HG03280 (cell line): ENCODE data around the gene TMEM91.
A peak's percentile ranks its signal among the peaks of the same experiment; 100 is the strongest.
"Not testable (repeated sequence)": the region's sequence is repeated elsewhere in the genome, so short reads cannot be mapped to it uniquely, and the experiment has no call there.

Source experiments
- ATAC-seq: cut with Tn5 transposase; IDR thresholded peaks from one replicate; pipeline ENCODE4 v1.9.1; 2021; ENCODE audit warnings: mild to moderate bottlenecking, moderate library complexity; ENCODE audit not compliant: unreplicated experiment

TMEM91 gene

DNA sequence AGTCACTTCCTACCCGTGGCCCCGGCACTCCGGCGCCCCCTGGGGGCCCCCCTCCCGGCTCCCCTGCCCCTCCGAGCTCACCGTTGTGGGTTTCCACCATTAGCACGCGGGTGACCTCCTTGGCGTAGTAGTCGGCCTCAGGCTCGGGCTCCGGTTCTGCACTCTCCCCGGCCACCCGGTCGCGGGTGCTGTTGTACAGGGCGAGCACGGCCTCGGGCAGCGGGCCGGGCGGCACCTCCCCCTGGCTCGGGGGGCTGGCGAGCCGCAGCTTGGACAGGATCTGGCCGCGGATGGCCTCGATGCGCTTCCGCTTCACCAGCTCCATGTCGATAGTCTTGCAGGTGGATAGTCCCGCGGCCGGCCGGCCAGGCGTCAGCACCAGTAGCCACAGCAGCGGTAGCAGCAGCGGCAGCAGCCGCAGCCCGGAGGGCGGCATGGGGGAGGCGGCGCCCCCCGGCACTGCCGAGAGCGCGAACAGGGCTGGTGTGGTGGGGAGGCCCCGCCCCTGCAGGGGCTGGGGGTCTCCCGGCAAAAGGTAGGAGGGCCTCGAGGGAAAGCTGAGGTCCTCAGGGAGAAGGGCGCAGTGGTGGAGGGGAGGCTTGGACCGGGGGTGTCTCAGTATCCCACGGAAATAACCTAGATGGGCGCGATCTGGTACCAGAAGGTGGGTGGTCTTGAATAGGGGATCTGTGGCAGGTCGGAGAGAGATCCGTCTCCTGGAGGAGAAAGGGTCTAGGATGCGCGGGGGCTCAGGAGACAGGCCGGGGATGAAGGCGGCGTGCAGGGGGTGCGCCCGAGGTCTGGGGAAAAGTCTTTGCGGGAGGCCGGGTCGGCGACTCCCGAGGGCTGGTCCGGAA, 23.5 kb upstream of the TMEM91 start:
- no peak for ATAC-seq

- ATAC-seq = peak; percentile 40
Measured at GRCh38 chr19:41353466-41354342, 22.6 kb upstream of the TMEM91 start, which contains the start of gene TGFB1. TSS of gene TGFB1 (minus strand) at chr19:41353922. CDS start at chr19:41353044, 878 bp downstream.

- no peak for ATAC-seq
Measured at GRCh38 chr19:41354343-41354953, 21.9 kb upstream of the TMEM91 start.

DNA sequence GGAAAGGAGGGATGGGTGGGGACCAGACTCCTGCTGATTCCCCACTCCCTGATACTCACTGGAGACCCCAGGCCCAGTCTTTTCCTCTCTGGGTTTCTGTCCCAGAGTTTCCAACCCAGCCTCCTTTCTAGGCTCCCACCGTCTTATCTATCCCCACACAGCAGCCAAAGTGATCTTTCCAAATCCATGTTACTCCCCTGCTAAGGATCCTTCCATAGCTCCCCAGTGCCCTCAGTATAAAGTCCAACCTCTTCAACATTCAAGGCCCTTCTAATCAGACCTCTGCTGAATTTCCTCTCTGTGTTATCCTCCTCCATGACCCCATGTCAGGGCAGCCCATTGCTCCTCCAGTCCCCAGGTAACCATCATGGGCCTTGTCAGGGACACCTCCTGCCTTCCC, 21.3 kb upstream of the TMEM91 start:
- ATAC-seq = no peak

DNA sequence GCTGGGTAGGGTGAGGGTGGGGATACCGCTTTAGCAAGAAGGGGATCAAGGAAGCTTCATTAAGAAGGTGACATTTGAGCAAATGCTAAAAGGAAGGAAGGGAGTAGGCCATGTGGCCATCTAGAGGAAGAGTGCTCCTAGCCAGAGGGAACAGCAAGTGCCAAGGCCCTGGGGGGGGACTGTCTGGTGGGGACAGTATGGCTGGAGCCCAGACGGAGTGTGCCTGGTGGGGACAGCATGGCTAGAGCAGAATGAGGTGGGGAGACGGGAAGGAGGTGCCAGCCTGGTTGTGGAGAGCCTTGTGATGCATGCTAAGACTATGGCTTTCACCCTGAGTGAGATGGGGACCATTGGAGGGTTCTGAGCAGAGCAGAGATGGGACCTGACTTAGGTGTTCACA, 20.5 kb upstream of the TMEM91 start:
- ATAC-seq = no peak

GRCh38 chr19:41356984-41357739, 19.2 kb upstream of the TMEM91 start:
- no peak for ATAC-seq

DNA sequence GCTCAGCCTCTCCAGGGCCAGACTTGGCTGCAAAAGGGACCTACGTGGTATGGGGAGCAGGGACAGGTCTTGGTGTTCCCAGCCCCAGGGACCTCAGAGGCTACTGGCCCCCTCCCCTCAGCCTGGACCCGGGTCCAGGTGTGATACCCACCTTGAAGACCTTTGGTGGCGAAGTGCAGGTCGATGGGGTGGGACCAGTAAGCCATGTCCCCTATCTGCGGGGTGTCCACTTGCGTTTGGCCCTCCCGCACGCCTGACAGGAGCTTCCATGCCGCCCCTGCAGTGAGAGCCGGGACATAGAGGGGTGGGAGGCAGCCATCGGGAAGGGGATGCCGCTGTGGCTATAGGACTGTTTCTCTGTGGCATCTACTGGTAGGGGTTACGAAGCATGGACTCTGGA, 18.6 kb upstream of the TMEM91 start:
- no peak for ATAC-seq

DNA sequence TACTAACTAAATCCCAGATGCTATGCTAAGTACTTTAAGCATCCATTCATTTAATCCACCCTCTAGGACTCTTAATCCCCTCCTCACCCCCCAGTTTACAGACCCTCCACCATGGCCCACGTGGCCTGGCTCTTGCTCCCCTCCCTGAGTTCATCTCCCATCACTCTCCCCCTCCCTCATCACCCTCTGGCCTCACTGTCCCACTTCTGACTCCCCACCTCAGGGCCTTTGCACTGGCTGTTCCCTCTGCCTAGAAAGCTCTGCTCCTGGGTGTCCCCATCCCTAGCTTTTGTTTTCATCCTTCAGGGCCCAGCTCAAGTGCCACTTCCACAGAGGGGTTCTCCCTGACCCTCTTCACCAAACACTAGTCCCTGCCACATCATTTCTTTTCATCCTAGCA, 16.6 kb upstream of the TMEM91 start:
- no peak for ATAC-seq

DNA sequence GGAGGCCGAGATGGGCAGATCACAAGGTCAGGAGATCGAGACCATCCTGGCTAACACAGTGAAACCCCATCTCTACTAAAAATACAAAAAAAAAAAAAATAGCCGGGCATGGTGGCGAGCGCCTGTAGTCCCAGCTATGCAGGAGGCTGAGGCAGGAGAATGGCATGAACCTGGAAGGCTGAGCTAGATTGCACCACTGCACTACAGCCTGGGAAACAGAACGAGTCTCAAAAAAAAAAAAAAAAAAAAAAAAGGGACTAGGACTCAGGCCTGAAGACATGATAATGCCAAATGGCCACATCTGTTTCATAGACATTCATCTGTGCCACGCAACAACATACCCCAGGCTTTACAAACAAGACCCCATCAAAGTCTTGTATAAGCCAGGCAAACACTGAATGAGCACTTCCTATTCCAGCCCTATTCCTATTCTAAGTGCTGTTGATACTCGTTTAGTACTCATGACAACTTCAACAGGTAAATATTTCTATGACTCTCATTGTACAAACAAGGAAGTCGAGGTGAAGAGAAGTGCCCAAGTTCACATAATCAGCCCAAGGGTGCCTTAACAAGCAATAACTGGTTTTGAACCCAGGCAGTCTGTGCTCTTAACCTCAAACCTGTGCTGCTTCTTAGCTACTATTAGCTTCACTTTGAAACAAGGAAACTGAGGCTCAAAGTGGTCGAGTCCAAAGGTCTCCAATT, 14.0 kb upstream of the TMEM91 start:
- no peak for ATAC-seq

- ATAC-seq = no peak
Measured at GRCh38 chr19:41363371-41363752, 13.0 kb upstream of the TMEM91 start.

GRCh38 chr19:41363753-41364523, 12.4 kb upstream of the TMEM91 start, which contains the start of gene B9D2:
TSS of gene B9D2 (minus strand) at chr19:41364149. CDS start at chr19:41363519, 630 bp downstream.
- peak; percentile 90 for ATAC-seq

- ATAC-seq = no peak
Measured at GRCh38 chr19:41364524-41365391, 11.6 kb upstream of the TMEM91 start.

DNA sequence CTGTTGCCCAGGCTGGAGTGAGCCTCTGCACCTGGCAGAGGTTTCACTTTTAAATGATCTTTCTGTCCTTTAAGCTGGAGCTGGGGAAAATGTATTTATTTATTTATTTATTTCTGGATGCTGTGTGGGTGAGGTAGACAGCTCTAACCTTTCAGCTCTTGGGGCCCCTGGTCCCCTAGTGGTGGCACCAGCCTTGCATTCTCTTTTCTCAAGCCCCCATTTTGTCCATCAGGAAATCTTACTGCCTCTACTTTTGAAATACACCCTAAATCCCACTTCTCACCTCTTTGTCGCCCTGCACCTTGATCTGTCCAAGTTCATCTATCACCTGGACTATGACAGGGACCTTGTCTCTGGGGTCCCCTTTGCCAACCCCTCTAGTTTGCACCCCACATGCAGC, 10.2 kb upstream of the TMEM91 start:
- no peak for ATAC-seq

DNA sequence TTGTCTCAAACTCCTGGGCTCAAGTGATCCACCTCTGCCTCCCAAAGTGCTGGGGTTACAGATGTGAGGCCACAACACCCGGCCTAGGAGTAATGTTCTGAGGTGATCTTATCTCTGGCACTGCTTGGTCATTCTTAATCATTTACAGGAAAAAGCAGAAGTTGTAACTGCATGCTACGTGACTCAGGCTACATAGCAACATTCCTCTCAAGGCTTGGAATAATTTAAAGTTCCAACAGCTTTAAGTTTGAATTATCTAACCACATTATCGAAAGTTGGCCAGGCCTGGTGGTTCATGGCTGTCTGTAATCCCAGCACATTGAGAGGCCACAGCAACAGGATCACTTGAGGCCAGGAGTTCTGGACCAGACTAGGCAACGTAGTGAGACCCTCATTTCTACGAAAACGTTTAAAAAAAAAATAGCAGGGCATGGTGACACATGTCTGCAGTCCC, 8.5 kb upstream of the TMEM91 start:
- ATAC-seq = no peak

DNA sequence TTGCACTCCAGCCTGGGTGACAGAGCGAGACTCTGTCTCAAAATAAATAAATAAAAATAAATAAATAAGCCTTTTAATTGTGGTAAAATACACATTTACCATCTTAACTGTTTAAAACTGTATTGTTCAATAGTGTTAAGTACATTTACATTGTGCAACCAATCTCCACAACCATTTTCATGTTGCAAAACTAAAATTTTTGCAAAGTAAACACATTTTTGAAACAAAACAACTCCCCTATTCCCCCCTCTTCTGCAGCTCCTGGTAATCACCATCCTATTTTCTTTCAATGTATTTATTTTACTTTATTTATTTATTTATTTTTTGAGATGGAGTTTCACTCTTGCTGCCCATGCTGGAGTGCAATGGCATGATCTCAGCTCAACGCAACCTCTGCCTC, 6.6 kb upstream of the TMEM91 start:
- ATAC-seq = no peak

DNA sequence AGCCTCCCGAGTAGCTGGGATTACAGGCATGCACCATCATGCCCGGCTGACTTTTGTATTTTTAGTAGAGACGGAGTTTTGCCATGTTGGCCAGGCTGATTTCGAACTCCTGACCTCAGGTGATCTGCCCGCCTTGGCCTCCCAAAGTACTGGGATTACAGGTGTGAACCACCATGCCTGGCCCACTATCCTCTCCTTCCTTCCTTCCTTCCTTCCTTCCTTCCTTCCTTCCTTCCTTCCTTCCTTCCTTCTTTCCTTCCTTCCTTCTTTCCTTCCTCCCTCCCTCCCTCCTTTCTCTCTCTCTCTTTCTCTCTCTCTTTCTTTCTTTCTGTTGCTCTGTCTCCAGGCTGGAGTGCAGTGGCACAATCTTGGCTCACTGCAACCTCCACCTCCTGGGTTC, 5.2 kb upstream of the TMEM91 start:
- not testable (repeated sequence) for ATAC-seq

GRCh38 chr19:41371541-41371940, 4.8 kb upstream of the TMEM91 start:
- no peak for ATAC-seq

- ATAC-seq = no peak
Measured at GRCh38 chr19:41372501-41372900, 3.8 kb upstream of the TMEM91 start.
